ENCODE measurements around the gene RPL14. TPM values are rescaled to one million over a fixed set of nuclear protein-coding genes. Genes with fewer than 3 reads are reported as not detected.

RPL14 gene
- total and polyA plus RNA-seq, 2 of the 13 experiments (the other 11 are each of a cell fraction or from before 2014, with no cell fraction given): 502 to 1,291 TPM

- TF ChIP-seq SAP130 (CRISPR knock-in tag; IDR thresholded peaks at IDR 0.05; ENCODE audit: low read depth): peak; percentile 48; the same call in 1 of the 2 replicates
- no peak for TF ChIP-seq ATF2 (CRISPR knock-in tag; IDR thresholded peaks at IDR 0.05)
These were observed 47.7 kb downstream of the RPL14 start (continued) for GRCh38 chr3:40504636-40505430.

- peak; percentile 98 for ATAC-seq
- intact Hi-C loops (cut with micrococcal nuclease; ENCODE audit: unreplicated experiment): loop anchor here (1.0 to 5.0 kb wide), 4 partner anchors 18 to 179 kb away; partner anchors contain the start of genes RPL14, ZNF619 and ZNF621
- no TSS peak for BruUV-seq (replicated peaks)
- no peaks in the 10 kb centered on the region; a peak in 1 of 5 replicates for H3K27me3 ChIP-seq (ENCODE audit: control insufficient read depth in 1 of 2, insufficient read depth in 2 of 2, low read length in 2 of 2)
- peaks cover 23% of the 10 kb centered on the region for H3K4me1 ChIP-seq (ENCODE audit: insufficient read depth, low read length)
- POLR2A ChIA-PET: interaction anchor here (0.7 to 3.3 kb wide), 17 partner anchors 9 to 693 kb away, joined by 3 to 119 read pairs (median 6); partner anchors contain the start of genes CTNNB1, RPL14, ZNF619 and ZNF621
- peaks cover 15% of the 10 kb centered on the region for H3K79me2 ChIP-seq (ENCODE audit: insufficient read depth, low read length)
- peak within 1 kb of the TSS; percentile 75 to 86 (median 76) for H3K4me3 ChIP-seq (replicated peaks in 1 of 3; ENCODE audit: insufficient read depth in 1 of 3, low read depth in 2 of 3, low read length in 3 of 3)
- peak within 1 kb of the TSS; percentile 54 for H2AFZ ChIP-seq (ENCODE audit: low read length)
- in situ Hi-C loops (cut with HindIII; ENCODE audit: extremely low pct_ligation_motif_present, low pct_unique_long_range_greater_than_20kb): no loop called here
- 35% methylated on average over 19 of the region's 44 CpGs for WGBS (ENCODE audit: low lambda C conversion rate)
- no peaks in the 10 kb centered on the region for H4K20me1 ChIP-seq (ENCODE audit: insufficient read depth, low read length)
- peak; percentile 90 for FAIRE-seq
- H3K9me3 ChIP-seq (ENCODE audit: low read length): no peaks in the 10 kb centered on the region
- H3K4me2 ChIP-seq (ENCODE audit: low read depth, low read length): peak within 1 kb of the TSS; percentile 83
- H3K27ac ChIP-seq (ENCODE audit: extremely low read length, insufficient read depth, low read length): peak within 1 kb of the TSS; percentile 91
- peak; percentile 92 for DNase-seq (ENCODE audit: low spot score)
- peak within 1 kb of the TSS; percentile 87 for H3K9ac ChIP-seq (ENCODE audit: insufficient read depth, low read depth, low read length)
- peaks cover 3 to 14% of the 10 kb centered on the region in 2 experiments; a peak in 3 of 5 replicates for H3K36me3 ChIP-seq (replicated peaks in 1 of 2; ENCODE audit: control insufficient read depth in 1 of 2, insufficient read depth in 2 of 2, low read length in 2 of 2)
- CTCF ChIA-PET (ENCODE audit: low intra/inter-chr PET ratio, low total read pairs): no interaction called here
- TF ChIP-seq RAD51 (IDR thresholded peaks at IDR 0.05; ENCODE audit: borderline replicate concordance) (no peak), ZNF546 (CRISPR knock-in tag; conservative IDR thresholded peaks at IDR 0.05) (peak; percentile 73), JARID2 (CRISPR knock-in tag; IDR thresholded peaks at IDR 0.05; ENCODE audit: insufficient replicate concordance) (peak; percentile 81), MEIS1 (CRISPR knock-in tag; IDR thresholded peaks at IDR 0.05; ENCODE audit: borderline replicate concordance) (no peak), GATAD2A (CRISPR knock-in tag; IDR thresholded peaks at IDR 0.05) (peak; percentile 75), ARNTL (CRISPR knock-in tag; IDR thresholded peaks at IDR 0.05) (peak; percentile 61; the same call in 1 of the 2 replicates), FOXA3 (CRISPR knock-in tag; IDR thresholded peaks at IDR 0.05) (no peak), NCOA1 (CRISPR knock-in tag; IDR thresholded peaks at IDR 0.05) (no peak), HOXD1 (CRISPR knock-in tag; IDR thresholded peaks at IDR 0.05) (no peak)
- TF ChIP-seq, protein P1, sequence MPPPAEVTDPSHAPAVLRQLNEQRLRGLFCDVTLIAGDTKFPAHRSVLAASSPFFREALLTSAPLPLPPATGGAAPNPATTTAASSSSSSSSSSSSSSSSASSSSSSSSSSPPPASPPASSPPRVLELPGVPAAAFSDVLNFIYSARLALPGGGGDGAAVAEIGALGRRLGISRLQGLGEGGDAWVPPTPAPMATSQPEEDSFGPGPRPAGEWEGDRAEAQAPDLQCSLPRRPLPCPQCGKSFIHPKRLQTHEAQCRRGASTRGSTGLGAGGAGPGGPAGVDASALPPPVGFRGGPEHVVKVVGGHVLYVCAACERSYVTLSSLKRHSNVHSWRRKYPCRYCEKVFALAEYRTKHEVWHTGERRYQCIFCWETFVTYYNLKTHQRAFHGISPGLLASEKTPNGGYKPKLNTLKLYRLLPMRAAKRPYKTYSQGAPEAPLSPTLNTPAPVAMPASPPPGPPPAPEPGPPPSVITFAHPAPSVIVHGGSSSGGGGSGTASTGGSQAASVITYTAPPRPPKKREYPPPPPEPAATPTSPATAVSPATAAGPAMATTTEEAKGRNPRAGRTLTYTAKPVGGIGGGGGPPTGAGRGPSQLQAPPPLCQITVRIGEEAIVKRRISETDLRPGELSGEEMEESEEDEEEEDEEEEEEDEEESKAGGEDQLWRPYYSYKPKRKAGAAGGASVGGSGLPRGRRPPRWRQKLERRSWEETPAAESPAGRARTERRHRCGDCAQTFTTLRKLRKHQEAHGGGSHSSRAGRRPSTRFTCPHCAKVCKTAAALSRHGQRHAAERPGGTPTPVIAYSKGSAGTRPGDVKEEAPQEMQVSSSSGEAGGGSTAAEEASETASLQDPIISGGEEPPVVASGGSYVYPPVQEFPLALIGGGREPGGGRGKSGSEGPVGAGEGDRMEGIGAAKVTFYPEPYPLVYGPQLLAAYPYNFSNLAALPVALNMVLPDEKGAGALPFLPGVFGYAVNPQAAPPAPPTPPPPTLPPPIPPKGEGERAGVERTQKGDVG (CRISPR knock-in tag; IDR thresholded peaks at IDR 0.05; ENCODE audit: borderline replicate concordance): peak; percentile 83; the same call in 1 of the 2 replicates
- TF ChIP-seq, protein P2, sequence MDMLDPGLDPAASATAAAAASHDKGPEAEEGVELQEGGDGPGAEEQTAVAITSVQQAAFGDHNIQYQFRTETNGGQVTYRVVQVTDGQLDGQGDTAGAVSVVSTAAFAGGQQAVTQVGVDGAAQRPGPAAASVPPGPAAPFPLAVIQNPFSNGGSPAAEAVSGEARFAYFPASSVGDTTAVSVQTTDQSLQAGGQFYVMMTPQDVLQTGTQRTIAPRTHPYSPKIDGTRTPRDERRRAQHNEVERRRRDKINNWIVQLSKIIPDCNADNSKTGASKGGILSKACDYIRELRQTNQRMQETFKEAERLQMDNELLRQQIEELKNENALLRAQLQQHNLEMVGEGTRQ (IDR thresholded peaks at IDR 0.05; ENCODE audit: low read depth, low read length): no peak
- TF ChIP-seq, protein P2 (CRISPR knock-in tag; IDR thresholded peaks at IDR 0.05; ENCODE audit: borderline replicate concordance): no peak; the same call in 1 of the 2 replicates
These were observed 48.7 kb downstream of the RPL14 start, which contains the start of gene ZNF620 for GRCh38 chr3:40505599-40506462. TSS of gene ZNF620 (plus strand) at chr3:40506039. CDS start at chr3:40506353, 314 bp downstream.
